ENCODE measurements around the gene PDE4B.

PDE4B gene

DNA sequence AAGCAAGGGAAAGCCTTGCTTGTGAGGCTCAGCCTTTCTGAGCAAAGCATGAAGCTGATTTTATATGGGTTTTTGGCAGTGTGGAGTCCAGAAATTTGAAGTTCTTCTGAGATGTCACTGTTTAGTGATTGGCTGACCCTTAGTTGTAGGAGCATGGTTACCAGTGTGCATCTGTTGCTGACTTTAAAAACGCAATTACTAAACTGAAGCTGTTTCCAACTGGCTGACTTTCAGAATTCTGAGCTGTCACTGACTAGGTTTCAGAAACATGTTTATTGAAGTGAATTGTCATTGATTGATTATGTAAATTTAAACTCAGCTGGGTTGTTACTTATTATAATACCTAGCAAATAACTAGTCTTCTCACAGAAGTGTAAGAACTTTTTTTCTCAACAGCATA lies 89.4 kb downstream of the PDE4B start:
- no peak for DNase-seq (ENCODE audit: low spot score)

GRCh38 chr1:65889441-65889840 lies 96.7 kb downstream of the PDE4B start:
- DNase-seq (ENCODE audit: low spot score), result no peak

- no peak for DNase-seq (ENCODE audit: low spot score)
Measured at GRCh38 chr1:65890201-65890843, 97.6 kb downstream of the PDE4B start.

DNA sequence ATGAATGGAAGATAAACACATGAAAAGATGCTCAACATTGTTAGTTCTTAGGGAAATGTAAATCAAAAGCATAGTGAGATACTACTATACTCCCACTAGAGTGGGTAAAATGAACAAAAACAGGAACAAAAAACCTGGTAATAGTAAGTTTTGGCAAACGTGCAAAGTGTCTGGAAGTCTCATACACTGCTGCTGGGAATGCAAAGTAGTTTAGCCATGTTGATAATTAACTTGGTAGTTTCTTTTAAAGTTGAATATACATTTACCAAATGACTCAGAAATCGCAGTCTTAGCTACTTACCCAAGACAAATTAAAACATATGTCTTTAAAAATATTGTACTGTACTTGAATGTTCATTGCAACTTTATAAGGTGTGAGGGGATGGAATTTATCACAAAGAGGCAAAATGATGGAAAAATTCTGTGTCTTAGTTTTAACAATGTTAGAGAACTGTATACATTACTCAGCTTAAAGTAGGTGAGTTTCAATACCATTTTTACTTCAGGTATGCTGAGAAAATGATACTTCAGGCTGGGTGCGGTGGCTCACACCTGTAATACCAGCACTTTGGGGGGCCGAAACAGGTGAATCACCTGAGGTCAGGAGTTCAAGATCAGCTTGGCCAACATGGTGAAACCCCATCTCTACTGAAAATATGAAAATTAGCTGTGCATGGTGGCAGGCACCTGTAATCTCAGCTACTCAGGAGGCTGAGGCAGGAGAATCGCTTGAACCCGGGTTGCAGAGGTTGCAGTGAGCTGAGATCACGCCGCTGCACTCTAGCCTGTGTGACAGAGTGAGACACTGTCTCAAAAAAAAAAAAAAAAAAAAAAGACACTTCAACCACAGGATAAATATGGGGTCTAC lies 102.3 kb downstream of the PDE4B start:
- no peak for DNase-seq (ENCODE audit: low spot score)

DNA sequence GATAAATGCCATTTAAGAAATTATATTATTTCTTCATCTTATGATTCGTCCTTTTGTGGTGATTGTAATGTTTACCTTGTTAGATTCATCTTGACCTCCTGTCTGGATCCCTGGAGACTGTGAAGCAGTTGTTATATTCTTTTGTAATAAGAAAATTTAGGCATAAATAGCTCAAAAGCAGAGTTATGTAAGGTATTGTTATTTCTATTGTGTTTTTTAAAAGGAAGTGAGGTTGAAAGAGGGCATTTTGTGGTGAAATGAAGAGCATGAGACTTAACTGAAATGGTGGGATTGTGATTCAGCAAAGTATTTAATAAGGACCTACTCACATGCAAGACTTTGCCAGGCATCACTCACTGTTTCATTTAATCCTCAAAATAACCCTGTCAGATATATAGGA lies 104.0 kb downstream of the PDE4B start:
- DNase-seq (ENCODE audit: low spot score), result no peak

GRCh38 chr1:65897485-65897884 lies 104.8 kb downstream of the PDE4B start:
- no peak for DNase-seq (ENCODE audit: low spot score)

GRCh38 chr1:65904681-65905083 lies 112.0 kb downstream of the PDE4B start:
- DNase-seq (ENCODE audit: low spot score), result no peak

GRCh38 chr1:65910432-65910831 lies 117.7 kb downstream of the PDE4B start:
- DNase-seq (ENCODE audit: low spot score), result no peak

- no peak for DNase-seq (ENCODE audit: low spot score)
Measured at GRCh38 chr1:65911679-65912078, 119.0 kb downstream of the PDE4B start.

DNA sequence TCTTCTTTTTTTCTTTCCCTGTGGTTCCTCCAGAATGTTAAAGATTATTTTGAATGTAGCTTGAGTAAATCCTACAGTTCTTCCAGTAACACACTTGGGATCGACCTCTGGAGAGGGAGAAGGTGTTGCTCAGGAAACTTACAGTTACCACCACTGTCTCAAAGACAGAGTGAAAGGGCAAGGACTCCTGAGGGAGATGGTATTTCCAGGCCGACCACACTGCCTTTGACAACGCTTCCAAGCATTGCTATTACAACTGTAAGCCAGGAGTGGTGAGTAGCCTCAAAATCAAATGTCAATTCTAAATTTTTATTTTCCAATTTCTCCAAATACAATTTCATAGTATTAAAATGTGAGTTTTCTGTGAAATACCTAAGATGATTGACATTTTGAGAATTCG lies 125.9 kb downstream of the PDE4B start:
- DNase-seq (ENCODE audit: low spot score), result no peak

GRCh38 chr1:65921446-65921845 lies 128.8 kb downstream of the PDE4B start:
- DNase-seq (ENCODE audit: low spot score), result no peak

GRCh38 chr1:65924471-65924870 lies 131.8 kb downstream of the PDE4B start:
- no peak for DNase-seq (ENCODE audit: low spot score)

GRCh38 chr1:65938506-65938905 lies 145.8 kb downstream of the PDE4B start:
- no peak for DNase-seq (ENCODE audit: low spot score)

DNA sequence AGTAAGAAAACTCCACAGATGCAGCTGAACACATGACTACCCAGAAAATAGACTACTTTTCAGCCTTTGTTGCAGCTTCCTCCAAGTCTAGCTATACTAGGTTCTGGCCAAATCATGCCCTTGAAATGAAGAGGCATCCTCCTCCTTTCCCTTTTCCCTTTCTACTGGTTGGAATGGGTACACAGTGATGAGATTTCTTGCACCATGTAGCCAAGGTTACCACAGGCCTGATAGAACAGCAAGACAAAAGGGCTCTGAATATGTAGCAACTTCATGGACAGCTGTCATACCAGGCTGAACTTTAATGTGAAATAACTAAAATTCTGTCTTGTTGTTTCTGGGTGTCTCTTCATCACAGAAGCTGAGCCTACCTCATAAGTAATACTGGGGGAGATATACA lies 146.5 kb downstream of the PDE4B start:
- no peak for DNase-seq (ENCODE audit: low spot score)

- no peak for DNase-seq (ENCODE audit: low spot score)
Measured at GRCh38 chr1:65939636-65940035, 146.9 kb downstream of the PDE4B start.

- no peak for DNase-seq (ENCODE audit: low spot score)
Measured at GRCh38 chr1:65940126-65940525, 147.4 kb downstream of the PDE4B start.

DNA sequence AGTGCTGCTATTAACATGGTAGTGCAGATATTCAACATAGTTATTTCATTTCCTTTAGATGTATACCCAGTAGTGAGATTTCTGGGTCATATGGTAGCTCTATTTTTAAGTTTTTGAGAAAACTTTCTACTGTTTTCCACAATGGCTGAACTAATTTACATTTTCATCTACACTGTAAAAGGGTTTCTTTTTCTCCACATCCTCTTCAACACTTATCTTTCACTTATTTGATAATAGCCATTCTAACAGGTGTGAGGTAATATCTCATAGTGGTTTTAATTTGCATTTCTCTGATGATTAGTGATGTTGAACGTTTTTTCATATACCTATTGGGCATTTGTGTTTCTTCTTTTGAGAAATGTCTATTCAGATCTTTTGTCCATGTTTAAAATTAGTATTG lies 149.8 kb downstream of the PDE4B start:
- DNase-seq (ENCODE audit: low spot score), result no peak

DNA sequence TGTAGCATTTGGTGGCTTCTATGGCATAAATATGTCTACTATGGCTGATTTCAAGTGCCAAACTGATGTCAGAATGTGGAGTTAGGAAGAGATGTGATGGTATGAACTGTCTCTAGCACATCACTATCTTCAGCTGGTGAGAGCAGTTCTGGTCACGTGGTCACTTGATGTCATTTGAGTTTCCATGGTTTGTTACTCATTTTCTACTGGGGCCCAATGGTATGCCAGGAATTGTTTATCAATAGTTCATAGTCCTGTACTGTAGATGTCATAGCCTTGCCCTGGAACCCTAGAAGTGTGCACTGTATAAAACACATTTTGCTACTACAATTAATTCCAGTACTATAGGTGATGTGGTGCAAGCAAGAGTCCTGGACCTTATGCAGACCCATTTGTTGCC lies 153.7 kb downstream of the PDE4B start:
- DNase-seq (ENCODE audit: low spot score), result no peak

DNA sequence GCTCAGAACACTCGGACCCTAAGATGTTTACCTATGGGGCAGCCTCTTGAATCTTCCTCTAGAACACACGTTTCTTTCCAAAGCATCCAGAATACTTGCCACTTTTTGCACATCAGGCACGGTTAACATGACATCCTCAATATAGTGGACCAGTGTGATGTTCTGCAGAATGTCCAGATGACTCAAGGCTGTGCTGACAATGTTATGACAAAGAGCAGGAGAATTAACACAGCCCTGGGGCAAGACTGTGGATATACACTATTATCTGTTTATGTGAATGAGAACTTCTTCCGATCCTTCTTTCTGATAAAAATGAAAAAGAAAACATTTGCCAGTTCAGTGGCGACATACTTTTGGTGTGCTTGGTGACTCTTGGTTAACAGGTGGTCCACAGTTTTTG lies 154.3 kb downstream of the PDE4B start:
- no peak for DNase-seq (ENCODE audit: low spot score)

DNA sequence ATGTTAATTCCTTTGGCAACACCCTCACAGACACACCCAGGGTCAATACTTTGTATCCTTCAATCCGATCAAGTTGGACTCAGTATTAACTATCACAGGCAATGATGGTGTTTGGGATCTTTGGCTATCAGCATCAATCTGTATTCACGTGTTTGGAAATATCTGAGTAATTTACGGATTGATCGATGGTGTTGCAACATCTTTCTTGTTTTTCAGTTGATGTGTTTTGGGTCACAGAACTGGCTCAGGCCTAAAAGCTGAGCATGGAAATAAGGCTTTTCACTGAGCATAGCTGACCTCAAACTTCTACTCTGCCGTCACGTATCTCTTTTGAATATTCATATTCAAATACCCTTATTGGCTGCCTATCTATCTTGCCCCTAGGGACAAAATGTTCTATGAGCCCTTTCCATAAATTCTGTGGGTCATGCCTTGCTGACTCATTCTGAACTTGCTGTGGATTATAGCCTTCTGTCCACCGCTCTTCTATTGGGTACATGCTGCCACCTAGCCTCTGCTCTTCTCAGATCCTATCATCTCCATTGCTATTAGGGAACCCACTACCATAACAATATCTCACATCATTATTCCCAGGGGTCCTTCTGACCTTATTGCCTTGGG lies 156.0 kb downstream of the PDE4B start:
- no peak for DNase-seq (ENCODE audit: low spot score)

GRCh38 chr1:65949230-65949626 lies 156.5 kb downstream of the PDE4B start:
- DNase-seq (ENCODE audit: low spot score), result no peak

DNA sequence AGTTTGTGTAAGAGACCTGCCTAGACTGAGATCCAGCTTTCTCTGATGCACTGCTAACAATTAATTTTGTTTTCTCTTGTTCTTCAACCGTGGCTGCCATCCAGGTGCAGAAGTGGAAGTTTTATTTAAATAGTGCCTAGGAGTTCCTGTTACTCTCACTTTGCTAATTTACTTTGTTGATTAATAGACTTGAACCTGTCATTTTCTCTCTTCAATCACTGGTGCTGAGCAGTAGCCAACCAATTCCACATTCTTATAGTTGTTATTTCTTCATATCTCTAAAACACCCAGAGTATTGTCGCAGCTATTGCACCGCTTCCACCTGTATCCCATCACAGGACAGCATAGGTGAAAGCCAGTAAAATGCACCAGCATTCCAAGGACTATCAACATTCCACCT lies 157.2 kb downstream of the PDE4B start:
- DNase-seq (ENCODE audit: low spot score), result no peak

DNA sequence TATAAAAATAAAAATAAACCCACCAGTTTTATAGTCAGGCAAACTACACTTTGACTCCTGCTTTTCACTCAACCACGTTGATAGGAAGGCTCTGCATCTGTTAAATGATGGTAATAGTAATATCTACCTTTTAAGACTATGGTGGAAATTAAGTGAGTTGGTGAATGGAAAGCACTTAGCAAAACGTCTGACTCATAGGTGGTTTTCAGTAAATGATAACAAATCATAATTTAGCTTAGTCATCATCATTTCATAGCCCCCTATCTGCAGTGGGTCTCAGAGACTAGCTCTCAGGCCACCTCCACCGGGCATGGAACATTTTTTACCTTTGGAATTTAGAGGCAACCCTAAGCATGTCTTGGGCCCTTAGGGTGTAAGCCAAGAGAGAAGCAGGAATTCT lies 160.0 kb downstream of the PDE4B start:
- DNase-seq (ENCODE audit: low spot score), result no peak
